ENCODE measurements around the gene LMF1.

- TF ChIP-seq EZH2 (IDR thresholded peaks at IDR 0.05; ENCODE audit: low read length, unreplicated experiment) (no peak), CTCF (conservative IDR thresholded peaks at IDR 0.05; ENCODE audit: low read depth, low read length) (no peak)
Measured at GRCh38 chr16:879461-879861, 91.3 kb downstream of the LMF1 start.
